Measurements from ENCODE around the gene CPB1. TPM values are rescaled to one million over a fixed set of nuclear protein-coding genes. Genes with fewer than 3 reads are reported as not detected.

CPB1 gene
- total and polyA plus RNA-seq, 3 experiments from 2014 or later = not detected

DNA sequence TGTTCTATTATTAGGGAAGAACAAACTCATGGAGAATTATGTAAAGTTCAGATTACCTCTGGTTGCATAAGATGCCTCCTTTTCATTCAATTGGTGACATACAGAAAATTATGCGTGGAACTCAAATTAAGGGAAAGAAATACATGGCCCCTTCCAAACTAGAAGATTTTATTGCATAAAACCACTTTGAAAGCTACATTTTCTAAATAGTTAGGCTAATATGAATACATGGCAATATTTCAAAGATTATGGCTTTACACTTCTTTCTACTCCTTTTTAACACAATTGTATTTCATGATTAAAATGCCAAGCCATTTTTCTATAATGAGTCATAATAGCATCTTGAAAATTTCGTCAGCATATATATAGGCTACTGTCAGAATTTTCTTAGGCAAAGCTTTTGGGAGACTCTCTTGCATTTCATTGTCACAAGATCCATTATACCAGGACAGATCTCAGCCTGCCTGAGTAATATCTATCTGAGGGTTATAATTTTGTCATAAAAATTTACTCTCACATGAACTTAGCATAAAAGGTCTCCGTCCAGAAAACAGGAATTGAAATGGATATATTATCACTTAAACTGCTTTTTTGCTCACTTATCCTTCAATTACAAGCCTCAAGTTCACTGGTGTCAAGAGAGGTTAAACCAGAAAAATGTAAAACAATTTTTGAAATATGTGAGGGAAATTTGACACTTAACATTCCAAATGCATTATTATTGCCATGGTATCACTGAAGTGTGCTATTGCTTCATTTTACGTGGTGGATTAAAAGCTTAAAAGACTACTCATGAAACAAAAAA is 74.6 kb downstream of the CPB1 start:
- Mint-ChIP-seq H3K27ac (no peak overlapping the region), H3K4me3 (no peak overlapping the region), H3K9me3 (no peaks in the 10 kb centered on the region), H3K36me3 (no peaks in the 10 kb centered on the region), H3K27me3 (peaks cover 4 to 34% of the 10 kb centered on the region in 2 donors), H3K4me1 (no peaks in the 10 kb centered on the region)
- Histone ChIP-seq H3K4me1 (ENCODE audit: insufficient read depth, low read length) (no peaks in the 10 kb centered on the region), H3K4me3 (ENCODE audit: low read length) (no peak overlapping the region), H3K36me3 (ENCODE audit: insufficient read depth, low read length) (no peaks in the 10 kb centered on the region), H3K27ac (ENCODE audit: low read depth, low read length) (no peak overlapping the region), H3K27me3 (ENCODE audit: insufficient read depth, low read length, poor library complexity, severe bottlenecking) (no peaks in the 10 kb centered on the region), H3K9me3 (ENCODE audit: low read length) (no peaks in the 10 kb centered on the region)
- ChIA-PET CTCF (no interaction called here), POLR2A (no interaction called here)
- no peak for DNase-seq

DNA sequence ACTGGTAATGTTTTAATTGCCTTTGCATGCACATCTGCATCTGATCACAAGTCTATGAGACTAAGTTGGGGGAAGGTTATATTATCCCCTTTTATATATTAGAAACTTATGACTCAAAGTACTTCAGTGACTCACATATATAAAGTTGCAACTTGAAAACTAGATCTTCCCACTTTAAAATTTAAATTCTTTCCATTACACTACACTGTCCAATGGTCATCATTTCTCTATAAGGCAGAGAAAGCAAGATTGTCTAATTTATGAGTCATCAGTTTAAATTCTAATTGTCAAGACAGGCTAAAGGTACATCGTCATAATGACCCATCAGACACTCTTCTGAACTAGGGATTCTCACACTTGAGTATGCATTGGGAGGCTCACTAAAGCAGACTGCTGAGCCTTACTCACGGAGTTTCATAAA is 75.4 kb downstream of the CPB1 start:
- Histone ChIP-seq H3K9me3 (ENCODE audit: low read length) (no peaks in the 10 kb centered on the region), H3K27ac (ENCODE audit: low read depth, low read length) (no peak overlapping the region), H3K4me1 (ENCODE audit: insufficient read depth, low read length) (no peaks in the 10 kb centered on the region), H3K27me3 (ENCODE audit: insufficient read depth, low read length, poor library complexity, severe bottlenecking) (no peaks in the 10 kb centered on the region), H3K36me3 (ENCODE audit: insufficient read depth, low read length) (no peaks in the 10 kb centered on the region), H3K4me3 (ENCODE audit: low read length) (no peak overlapping the region)
- ChIA-PET CTCF (no interaction called here), POLR2A (no interaction called here)
- DNase-seq = no peak
- no peak overlapping the region for H3K4me3 Mint-ChIP-seq
- H3K9me3 Mint-ChIP-seq = no peaks in the 10 kb centered on the region
- no peaks in the 10 kb centered on the region for H3K4me1 Mint-ChIP-seq
- H3K27me3 Mint-ChIP-seq = peaks cover 10 to 34% of the 10 kb centered on the region in 2 donors
- H3K36me3 Mint-ChIP-seq = no peaks in the 10 kb centered on the region
- no peak overlapping the region for H3K27ac Mint-ChIP-seq

DNA sequence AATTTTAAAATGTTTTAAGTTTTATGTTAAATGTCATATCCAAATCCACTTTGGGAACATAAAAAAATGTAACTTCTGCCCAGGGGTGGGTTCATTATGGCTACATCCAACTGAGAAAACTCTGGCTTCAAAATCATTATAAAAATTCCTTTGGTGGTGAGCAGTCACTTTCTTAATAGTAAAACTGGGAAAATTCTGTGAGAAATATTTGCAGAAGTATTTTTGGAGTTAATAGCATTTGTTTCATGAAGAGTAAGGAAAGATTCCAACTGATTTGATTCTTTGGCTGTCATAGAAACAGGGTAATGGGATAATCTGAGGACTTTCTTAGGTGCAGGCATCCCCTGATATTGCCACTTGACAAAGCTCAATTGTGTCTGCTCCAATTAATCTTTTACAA is 76.3 kb downstream of the CPB1 start:
- peaks cover 16 to 41% of the 10 kb centered on the region in 2 donors for H3K27me3 Mint-ChIP-seq
- no peak overlapping the region for H3K27ac Mint-ChIP-seq
- H3K4me3 Mint-ChIP-seq = no peak overlapping the region
- H3K36me3 Mint-ChIP-seq = peaks cover 0 to 3% (median 0%) of the 10 kb centered on the region in 3 donors
- ChIA-PET POLR2A (no interaction called here), CTCF (no interaction called here)
- no peaks in the 10 kb centered on the region for H3K9me3 Mint-ChIP-seq
- Histone ChIP-seq H3K4me1 (ENCODE audit: insufficient read depth, low read length) (no peaks in the 10 kb centered on the region), H3K9me3 (ENCODE audit: low read length) (no peaks in the 10 kb centered on the region), H3K27ac (ENCODE audit: low read depth, low read length) (no peak overlapping the region), H3K27me3 (ENCODE audit: insufficient read depth, low read length, poor library complexity, severe bottlenecking) (no peaks in the 10 kb centered on the region), H3K36me3 (ENCODE audit: insufficient read depth, low read length) (no peaks in the 10 kb centered on the region), H3K4me3 (ENCODE audit: low read length) (no peak overlapping the region)
- H3K4me1 Mint-ChIP-seq = no peaks in the 10 kb centered on the region
- no peak for DNase-seq

DNA sequence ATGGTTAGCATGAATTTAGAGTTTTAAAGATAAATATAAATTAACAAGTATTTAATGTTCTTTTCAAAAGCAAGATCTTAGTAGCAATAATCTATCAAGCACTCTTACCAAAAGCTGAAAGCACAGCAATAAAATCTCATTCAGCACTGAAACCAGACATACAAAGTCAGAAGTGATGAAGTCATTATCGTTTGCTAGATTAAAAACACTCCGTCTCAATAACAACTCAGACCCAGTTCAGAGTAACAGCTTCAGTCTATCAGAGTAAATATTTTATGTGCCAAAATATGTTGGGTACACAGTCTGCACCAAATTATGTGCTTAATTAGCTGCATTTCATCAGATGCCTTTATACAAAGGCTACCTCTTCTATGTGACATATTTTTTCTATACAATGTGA is 79.1 kb downstream of the CPB1 start:
- no peak overlapping the region for H3K27ac ChIP-seq (ENCODE audit: low read depth, low read length)
- H3K4me1 ChIP-seq (ENCODE audit: insufficient read depth, low read length) = no peaks in the 10 kb centered on the region
- no peaks in the 10 kb centered on the region for H3K27me3 ChIP-seq (ENCODE audit: insufficient read depth, low read length, poor library complexity, severe bottlenecking)
- no peaks in the 10 kb centered on the region for H3K9me3 ChIP-seq (ENCODE audit: low read length)
- no peak for DNase-seq
- Mint-ChIP-seq H3K4me3 (no peak overlapping the region), H3K27ac (no peak overlapping the region), H3K36me3 (peaks cover 0 to 3% (median 0%) of the 10 kb centered on the region in 3 donors), H3K4me1 (no peaks in the 10 kb centered on the region), H3K27me3 (peaks cover 25 to 57% of the 10 kb centered on the region in 2 donors), H3K9me3 (no peaks in the 10 kb centered on the region)
- ChIA-PET POLR2A (no interaction called here), CTCF (no interaction called here)
- no peak overlapping the region for H3K4me3 ChIP-seq (ENCODE audit: low read length)
- no peaks in the 10 kb centered on the region for H3K36me3 ChIP-seq (ENCODE audit: insufficient read depth, low read length)

Other genes starting within 250 kb of the CPB1 start
- not detected for gene AGTR1, start 129.9 kb upstream of the CPB1 start, total RNA-seq
- not detected for gene AGTR1, start 129.9 kb upstream of the CPB1 start, polyA plus RNA-seq
- not detected for gene CPA3, start 37.5 kb downstream of the CPB1 start, total RNA-seq
- not detected for gene CPA3, start 37.5 kb downstream of the CPB1 start, polyA plus RNA-seq
- 10 to 100 TPM; 31.9 to 35.0 TPM for gene GYG1, start 163.7 kb downstream of the CPB1 start, total RNA-seq
- 78.3 TPM for gene GYG1, start 163.7 kb downstream of the CPB1 start, polyA plus RNA-seq